GM19328 (cell line): Measurements from ENCODE around the gene IL3RA.
"Not testable (repeated sequence)": the region's sequence is repeated elsewhere in the genome, so short reads cannot be mapped to it uniquely, and the experiment has no call there.

Experiments used
- ATAC-seq: cut with Tn5 transposase; IDR thresholded peaks from one replicate; pipeline ENCODE4 v1.9.1; 2021; ENCODE audit warnings: mild to moderate bottlenecking, moderate library complexity; ENCODE audit not compliant: unreplicated experiment

The IL3RA gene

DNA sequence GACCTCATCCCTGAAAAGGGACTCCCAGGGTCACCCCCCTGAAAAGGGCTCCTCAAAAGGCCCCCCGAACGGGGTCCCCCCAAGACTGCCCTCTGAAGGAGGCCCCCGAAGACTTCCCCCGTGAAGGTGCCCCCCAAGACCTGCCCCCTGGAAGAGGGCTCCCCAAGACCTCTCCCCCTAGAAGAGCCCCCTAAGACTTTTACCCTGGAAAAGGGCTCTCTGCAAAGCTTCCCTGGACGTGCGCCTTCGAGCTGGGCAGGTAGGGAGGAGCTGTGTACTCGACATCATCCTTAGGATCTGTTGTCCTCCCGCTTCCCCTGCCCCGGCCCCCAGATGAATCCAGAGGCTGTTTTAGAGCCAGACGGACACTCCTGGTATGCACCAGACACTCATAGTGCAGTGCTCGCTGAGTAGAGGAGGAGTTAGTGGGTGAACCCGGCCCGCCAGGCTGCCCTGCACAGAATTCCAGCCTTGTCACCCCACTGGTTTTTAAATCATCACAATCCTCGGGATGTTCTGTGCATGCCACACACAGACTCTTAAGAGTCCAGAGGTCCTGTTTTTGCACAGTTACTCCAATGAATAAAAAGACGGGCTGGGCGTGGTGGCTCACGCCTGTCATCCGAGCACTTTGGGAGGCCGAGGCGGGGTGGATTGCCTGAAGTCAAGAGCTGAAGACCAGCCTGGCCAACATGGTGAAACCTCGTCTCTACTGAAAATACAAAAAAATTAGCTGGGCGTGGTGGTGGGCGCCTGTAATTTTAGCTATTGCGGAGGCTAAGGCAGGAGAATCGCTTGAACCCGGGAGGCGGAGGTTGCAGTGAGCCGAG is 61.1 kb downstream of the IL3RA start:
- no peak for ATAC-seq

DNA sequence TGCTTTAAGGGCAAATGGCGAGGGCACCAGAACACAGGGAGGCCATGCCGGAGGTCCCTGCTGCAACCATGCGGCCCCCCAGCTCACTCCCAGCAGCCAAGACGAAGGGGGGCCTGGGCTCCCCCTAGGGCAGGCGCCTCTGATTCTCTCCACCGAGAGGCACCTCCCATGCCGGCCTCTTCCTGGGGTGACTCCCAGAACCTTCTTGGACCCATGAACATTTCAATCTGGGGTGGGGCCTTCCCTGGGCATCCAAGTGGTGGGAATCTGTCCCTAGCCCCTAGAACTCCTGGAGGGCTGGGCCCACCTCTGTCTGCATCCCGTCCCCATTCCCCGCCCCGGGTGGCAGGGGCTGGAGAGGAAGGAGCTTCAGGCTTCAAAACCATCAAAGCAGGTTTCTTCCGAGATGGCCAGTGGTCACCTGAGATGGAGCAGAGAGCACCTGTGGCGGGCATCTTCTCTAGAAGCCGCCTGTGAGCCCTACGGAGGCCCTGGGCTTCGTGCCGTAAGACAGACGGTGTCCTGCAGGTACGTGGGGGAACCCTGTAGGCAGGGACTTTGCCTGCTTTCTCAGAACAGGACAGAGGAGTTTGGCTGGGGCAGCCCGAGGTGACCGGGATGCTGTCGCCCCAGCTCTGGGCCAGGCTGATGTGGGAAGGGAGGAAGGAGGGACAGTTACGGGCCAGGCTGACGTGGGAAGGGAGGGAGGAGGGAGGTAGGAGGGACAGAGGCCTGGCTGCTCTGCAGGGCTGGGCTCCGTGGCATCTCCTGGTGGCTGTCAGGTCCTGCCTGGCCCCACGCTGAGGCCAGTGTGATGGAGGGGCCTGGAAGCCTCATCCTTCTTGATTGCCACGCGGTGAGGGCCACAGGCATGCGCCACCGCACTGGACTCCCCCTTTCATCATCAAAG is 62.1 kb downstream of the IL3RA start:
- no peak for ATAC-seq

DNA sequence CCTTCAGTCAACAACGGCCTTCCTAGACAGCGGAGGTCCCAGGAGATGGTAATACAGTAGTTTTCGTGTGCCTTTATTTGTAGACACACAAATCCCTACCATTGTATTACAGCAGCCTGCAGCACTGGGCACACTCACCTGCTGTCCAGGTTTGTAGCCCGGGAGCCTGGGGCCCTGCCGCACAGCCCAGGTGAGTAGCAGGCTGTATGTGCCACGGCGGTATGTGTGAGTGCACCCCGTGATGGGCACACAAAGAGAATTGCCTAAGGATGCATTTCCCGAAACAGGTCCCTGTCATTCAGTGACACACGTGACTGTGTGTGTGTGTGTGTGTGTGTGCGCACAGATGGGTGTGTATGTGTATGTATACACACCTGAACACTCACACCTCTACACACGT is 63.5 kb downstream of the IL3RA start:
- ATAC-seq: no peak

DNA sequence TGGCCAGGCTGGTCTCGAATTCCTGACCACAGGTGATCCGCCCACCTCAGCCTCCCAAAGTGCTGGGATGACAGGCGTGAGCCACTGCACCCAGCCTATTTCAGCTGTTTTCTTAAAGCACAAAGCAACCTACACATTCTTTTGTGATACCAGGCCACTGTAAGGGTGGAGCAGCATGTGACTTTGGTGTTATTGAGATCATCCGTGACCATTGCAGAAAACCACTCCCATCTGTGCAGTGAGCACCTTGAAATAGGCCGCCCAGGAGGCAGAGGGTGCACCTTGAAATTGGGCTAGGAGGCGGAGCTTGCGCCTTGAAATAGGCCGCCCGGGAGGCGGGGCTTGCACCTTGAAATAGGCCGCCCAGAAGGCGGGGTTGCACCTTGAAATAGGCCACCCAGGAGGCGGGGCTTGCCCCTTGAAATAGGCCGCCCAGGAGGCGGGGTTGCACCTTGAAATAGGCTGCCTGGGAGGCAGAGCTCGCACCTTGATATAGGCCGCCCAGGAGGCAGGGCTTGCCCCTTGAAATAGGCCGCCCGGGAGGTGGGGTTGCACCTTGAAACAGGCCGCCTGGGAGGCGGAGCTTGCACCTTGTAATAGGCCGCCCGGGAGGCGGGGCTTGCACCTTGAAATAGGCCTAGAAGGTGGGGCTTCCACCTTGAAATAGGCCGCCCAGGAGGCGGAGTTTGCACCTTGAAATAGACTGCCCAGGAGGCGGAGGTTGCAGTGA is 64.3 kb downstream of the IL3RA start:
- no peak for ATAC-seq

DNA sequence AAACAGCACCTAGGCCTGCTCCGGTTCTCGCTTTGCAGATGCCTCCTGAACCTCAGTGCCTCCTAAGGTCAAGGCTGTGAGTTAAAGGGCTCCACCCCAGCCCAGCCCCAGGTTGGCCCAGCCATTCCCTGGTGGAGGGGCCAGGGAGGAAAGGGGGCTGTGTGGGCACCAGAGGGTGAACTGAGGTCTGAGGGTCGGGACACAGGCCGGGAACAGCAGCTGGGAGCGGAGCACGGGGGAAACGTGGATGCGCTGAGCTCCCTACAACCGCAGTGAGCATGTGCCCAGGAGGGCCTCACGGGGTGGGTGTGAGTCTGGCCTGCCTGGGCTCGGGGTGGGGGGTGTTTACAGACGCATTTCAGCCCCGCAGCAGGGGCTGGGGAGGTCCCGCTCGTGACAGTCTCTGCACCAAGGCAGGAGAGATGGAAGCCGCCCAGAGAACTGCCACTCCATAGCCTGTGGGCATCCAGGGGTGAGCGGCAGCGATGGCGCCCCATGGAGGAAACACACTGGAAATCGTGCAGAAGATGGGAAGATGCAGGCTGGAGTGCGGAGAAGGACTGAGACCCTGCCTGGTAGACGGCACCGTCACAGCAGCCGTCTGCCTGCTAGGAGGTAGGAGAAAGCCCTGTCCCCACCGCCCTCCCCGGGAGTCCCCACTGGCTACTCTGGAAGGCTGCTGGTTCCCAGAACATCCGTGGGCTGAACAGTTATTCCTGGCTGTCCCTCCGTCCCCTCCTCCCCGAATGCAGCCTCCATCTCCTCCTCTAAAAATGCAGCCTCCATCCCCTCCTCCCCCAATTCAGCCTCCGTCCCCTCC is 65.2 kb downstream of the IL3RA start:
- no peak for ATAC-seq

DNA sequence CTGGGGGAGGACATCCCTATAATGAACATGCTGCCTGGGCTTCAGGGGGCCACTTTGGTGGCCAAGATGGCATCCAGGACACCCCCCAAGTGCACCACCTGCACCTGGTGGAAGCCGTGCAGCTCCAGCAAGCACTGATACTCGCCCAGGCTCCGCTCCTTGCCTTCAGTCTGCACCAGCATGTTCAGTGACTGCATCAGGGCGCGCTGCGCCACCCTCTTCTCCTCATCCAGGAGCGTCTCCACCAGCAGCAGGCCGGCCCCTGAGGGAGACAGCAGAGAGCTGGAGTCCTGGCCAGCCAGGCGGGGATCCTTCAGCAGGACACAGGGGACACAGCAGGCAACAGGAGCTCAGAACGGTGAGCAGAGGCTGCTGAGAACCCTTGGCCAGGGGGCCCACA is 66.6 kb downstream of the IL3RA start:
- no peak for ATAC-seq

DNA sequence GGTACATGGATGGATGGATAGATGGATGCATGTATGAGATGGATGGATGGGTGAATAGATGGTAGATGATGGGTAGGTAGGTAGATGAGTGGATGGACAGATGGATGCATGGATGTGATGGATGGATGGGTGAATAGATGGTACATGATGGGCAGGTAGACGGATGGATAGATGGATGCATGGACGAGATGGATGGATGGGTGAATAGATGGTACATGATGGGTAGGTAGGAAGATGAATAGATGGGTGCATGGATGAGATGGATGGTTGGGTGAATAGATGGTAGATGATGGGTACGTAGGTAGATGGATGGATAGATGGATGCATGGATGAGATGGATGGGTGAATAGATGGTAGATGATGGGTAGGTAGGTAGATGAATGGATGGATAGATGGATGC is 67.3 kb downstream of the IL3RA start:
- not testable (repeated sequence) for ATAC-seq

DNA sequence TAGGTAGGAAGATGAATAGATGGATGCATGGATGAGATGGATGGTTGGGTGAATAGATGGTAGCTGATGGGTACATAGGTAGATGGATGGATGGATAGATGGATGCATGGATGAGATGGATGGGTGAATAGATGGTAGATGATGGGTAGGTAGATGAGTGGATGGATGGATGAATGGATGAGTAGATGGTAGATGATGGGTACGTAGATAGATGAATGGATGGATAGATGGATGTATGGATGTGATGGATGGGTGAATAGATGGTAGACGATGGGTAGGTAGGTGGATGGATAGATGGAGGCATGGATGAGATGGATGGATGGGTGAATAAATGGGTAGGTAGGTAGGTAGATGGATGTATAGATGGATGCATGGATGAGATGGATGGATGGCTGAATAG is 69.2 kb downstream of the IL3RA start:
- not testable (repeated sequence) for ATAC-seq

DNA sequence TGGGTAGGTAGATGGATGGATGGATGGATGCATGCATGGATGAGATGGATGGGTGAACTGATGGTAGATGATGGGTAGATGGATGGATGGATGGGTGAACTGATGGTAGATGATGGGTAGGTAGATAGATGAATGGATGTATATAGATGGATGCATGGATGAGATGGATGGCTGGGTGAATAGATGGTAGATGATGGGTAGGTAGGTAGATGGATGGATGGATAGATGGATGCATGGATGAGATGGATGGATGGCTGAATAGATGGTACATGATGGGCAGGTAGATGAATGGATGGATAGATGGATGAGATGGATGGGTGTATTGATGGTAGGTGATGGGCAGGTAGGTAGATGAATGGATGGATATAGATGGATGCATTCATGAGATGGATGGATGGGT is 70.5 kb downstream of the IL3RA start:
- ATAC-seq: no peak

DNA sequence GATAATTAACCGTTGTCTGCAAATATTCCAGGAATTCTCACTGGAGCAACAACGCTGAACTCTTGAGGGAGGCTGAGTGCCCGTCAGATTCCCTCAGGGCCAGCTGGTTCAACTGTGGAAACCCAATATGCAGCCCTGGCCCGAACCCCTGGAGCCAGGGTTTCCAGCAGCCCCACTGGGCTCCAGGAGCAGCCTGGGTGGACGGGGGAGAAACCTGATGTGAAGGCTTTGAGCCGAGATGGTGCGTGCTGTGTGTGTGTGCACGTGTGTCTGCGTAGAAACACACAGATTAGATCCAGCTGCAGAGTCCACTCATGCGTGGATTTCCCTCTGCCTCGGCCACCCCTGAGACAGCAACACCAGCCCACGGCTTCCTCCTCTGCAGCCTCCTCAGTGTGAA is 74.7 kb downstream of the IL3RA start:
- no peak for ATAC-seq

DNA sequence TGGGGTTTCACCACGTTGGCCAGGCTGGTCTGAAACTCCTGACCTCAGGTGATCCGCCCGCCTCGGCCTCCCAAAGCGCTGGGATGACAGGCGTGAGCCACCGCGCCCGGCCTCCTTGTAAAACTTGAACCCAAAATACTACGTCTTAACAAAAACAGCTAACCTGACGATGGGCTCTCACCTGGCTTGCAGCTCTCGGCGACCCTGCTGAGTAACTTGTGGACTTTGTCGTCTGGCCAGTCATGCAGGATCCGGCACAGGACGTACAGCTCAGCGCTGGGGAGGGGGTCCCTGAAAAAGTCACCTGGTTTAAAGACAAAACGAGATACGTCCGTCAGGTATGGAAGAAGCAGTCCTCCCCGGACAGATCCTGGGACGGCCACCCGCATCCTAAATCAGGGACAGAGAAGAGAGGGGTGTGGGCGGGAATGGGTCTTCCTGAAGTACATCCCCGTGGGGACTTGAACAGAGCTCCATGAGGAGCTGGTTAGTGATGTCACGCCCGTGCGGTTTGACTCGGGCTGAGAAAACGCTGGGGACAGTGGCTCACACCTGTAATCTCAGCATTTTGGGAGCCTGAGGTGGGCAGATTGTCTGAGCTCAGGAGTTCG is 76.1 kb downstream of the IL3RA start:
- ATAC-seq: no peak

DNA sequence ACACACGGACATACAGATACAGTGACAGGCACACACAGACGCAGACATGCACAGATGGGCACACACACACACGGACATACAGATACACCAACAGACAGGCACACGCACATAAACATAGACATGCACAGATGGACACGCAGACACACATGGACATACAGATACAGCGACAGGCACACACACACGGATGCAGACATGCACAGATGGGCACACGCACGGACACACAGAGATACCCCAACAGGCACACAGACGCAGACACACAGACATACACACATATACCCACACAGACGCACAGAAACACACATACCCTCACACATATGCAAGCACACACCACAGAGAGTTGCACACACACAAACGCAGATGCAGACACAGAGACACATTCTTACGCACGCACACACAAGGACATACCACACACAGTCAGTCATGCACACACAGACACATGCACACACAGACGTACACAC is 79.8 kb downstream of the IL3RA start:
- ATAC-seq: no peak

DNA sequence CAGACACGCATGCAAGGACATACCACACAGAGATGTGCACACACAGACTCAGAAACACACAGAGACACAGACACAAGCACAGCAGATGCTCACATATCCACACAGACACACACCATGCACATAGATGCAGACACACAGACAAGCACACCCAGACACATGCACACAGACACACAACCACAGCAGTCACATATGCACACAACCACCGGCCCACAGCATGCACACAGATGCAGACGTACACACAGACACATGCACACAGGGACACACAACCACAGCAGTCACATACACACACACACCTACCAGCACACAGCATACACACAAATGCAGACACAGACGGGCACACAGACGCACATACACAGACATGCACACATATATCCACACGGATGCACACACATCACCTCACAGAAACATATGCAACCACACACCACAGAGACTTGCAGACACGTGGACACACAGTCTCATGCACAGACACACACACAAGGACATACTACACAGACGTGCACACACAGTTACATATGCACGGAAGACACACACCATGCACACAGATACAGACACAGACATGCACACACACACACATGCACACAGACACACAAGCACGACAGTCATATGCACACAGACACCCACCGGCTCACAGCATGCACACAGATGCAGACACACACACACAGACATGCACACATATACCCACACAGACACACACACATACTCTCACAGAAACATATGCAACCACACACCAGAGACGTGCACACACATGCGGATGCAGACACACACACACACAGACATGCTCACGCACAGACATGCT is 80.6 kb downstream of the IL3RA start:
- no peak for ATAC-seq

DNA sequence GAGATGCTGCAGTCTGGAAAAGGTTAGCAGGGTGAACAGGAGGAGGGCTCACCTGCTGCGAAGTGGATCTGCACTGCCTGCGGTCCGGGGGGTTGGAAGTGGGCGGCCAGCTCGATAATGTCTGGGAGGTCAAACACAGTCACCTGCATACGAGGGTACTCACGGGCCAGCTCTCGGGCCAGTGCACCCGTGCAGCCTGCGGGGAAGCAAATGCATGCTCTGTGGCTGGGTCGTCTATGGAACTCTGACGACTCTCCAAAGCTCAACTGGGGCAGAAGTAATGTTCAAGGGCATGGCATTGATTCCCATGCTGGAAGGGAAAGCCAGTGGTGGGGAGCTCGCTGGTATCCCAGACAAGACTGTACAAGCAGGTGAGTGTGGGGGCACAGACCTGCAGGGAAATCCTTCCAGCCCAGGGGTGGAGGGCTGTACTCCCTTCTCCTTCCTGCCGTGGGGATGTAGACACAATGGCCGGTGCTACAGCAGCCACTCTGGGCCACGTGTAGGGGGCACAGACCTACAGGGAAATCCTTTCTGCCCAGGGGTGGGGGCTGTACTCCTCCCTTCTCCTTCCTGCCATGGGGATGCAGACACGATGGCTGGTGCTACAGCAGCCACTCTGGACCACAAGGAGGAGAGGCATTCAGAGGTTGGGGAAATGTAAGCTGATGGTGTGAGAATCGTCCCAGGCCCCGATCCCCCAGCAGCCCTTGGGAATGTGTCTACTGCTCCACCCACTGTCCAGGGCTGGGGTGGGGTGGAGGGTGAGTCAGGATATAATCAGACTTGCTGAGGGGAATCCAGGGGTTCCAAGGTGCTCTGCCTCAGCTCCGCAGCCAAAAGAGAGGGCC is 81.6 kb downstream of the IL3RA start:
- no peak for ATAC-seq

DNA sequence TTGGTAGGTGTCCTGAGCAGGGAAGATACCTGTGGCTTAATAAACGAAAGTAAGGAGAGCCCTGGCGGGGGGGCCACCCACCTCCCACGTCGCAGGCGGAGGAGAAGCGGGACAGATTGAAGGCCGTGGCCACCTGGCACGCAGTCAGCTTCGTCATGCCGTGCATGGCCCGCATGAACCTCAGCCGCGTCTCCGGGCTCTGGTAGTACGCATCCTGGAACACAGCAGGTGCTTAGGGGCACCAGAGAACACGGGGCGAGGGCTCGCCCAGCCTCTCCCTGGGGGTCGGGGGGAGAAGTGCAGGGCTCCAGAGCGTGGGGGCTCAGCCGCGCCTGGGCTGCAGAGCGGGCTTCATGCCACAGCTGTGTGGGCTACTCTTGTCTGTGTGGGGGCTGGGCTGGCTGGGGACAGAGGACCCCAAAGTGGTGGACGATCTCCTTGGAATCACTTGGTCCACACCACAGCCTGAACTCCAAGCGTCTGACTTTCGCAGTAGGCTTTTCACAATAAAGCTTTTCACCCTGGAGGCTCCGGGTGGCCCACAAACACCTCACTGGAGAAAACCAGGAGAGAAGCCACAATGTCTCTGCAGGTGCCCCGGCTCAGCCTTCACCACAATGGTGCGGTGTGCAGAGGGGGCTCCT is 82.4 kb downstream of the IL3RA start:
- ATAC-seq: no peak

DNA sequence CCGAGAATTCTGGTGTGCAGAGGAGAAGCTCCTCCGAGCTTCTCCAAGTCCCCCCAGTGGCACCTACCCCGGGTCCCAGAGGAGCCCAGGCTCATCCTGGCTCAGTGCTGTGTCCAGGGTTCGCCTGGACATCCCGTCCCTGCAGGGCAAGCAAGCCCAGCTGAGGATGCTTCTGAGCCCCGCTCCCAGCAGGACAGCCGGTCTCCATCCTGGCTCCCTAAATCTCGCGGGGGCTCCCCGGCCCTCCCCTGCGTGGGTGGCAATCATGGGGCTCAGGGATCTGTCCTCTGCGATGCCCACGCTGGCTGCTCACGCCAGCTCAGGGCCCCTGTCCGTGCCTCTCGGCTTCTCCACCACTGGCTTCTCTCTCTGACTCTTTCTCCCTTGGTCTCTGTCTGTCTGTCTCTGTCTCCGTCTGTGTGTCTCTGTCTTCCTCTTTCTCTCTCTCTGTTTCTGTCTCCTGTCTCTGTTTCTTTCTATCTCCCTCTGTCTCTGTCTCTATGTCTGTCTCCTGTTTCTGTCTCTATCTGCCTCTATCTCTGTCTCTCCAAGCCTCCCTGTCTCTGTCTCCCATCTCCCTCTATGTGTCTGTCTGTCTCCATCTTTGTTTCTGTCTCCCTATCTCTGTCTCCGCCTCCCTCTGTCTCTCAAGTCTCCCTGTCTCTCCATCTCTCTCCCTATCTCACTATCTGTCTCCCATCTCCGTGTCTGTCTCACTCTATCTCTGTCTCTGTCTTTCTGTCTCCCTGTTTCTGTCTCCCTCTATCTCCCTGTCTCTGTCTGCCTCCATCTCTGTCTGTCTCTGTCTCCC is 83.2 kb downstream of the IL3RA start:
- no peak for ATAC-seq

DNA sequence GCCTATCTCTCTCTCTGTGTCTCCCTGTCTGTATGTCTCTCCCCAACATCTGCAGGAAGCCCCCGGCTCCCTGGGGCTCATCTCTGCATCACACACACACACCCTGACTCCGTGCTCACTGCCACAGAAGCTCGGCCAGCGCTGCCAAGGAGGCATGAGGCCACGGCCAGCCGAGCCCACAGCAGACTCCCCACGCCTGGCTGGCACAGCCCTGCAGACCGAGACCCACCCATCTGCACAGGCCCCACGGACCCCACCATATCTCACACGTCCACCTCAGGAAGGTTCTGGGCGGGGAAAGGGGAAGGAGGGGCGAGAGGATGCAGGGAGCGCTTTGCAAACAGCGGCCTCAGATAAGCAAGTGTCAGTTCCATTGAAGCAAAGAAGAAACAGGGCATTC is 83.8 kb downstream of the IL3RA start:
- no peak for ATAC-seq
